Ovary (tissue), 9 donors: ENCODE results near the gene VGLL4. TPM values are rescaled to one million over a fixed set of nuclear protein-coding genes. Genes with fewer than 3 reads are reported as not detected.

Experiments used
- DNase-seq, 5 donors: peaks; one replicate each; pipeline ENCODE4 v3.0.0-alpha.2; 2019 to 2020
- H3K27ac ChIP-seq, 2 donors: fragments of 200-600 bp; one replicate each; pipeline versions ENCODE4 v1.5.1 to v1.8.0; 2019 to 2022
- H3K27me3 ChIP-seq: fragments of 200-600 bp; one replicate; pipeline ENCODE4 v1.8.0; 2022
- H3K36me3 ChIP-seq: fragments of 200-600 bp; sonication (generic); one replicate; pipeline ENCODE4 v1.5.1; 2019
- H3K4me1 ChIP-seq: one replicate; pipeline ENCODE4 v1.8.1; 2013; ENCODE audit warnings: mild to moderate bottlenecking, moderate library complexity; ENCODE audit not compliant: insufficient read depth
- H3K4me3 ChIP-seq: fragments of 200-600 bp; sonication (generic); one replicate; pipeline ENCODE4 v1.5.1; 2017
- H3K9me3 ChIP-seq, 2 donors: fragments of 200-600 bp in 1 of 2; sonication (generic) in 1 of 2; one replicate each; pipeline versions ENCODE4 v1.5.1 to v1.8.1; 2013 to 2019; ENCODE audit warnings: mild to moderate bottlenecking in 1 of 2, moderate library complexity in 1 of 2
- EP300 ChIP-seq: sonication (generic); formaldehyde crosslinking; IDR thresholded peaks from one replicate; pipeline ENCODE4 v1.6.1; 2017; ENCODE audit warnings: antibody characterized with exemption
- POLR2A ChIP-seq: fragments of 450-650 bp; IDR thresholded peaks from one replicate; pipeline ENCODE4 v1.6.1; 2017; ENCODE audit warnings: antibody characterized with exemption, mild to moderate bottlenecking, moderate library complexity
- WGBS, 3 donors: extraction: QIAGEN DNeasy Blood & Tissue Kit in 1 of 3; methylation state at CpG; one replicate each; pipeline versions ENCODE4 v1.1.5 to v1.1.7; 2013 to 2017; 5-methylcytosine and 5-hydroxymethylcytosine counted together
- intact Hi-C, 4 donors: fragments of 100-400 bp; cut with DNase I; formaldehyde crosslinking; loops; one replicate each; pipeline versions ENCODE4 v1.11.0 to v1.15.1; 2022 to 2023
- polyA plus RNA-seq, 2 donors: library from polyadenylated mRNA; stranded (reverse); fragments of 200-250 nt in 1 of 2; fragments of 350-450 nt in 1 of 2; fragmentation: Illumina TruSeq in 1 of 2; extraction: RNeasy Lipid Tissue Mini Kit (QIAGEN cat#74804) in 1 of 2; gene quantifications; one replicate each; pipeline ENCODE4 v1.2.3, GENCODE V29; 2013 to 2014
- total RNA-seq, 7 donors: library from RNA; depleted of rRNA in 2 of 7; stranded (reverse); fragments of >200 nt in 2 of 7; fragmentation: NEBNext Ultra II Directional in 3 of 7; extraction: Animal tissue kit (Norgen Biotek cat#: 25700) in 3 of 7; gene quantifications; one replicate each; pipeline versions ENCODE4 v1.1.0 to v1.2.4, GENCODE V29; 2016 to 2023
- TF ChIP-seq, protein P1 (sequence below), 3 donors: fragments of 450-650 bp in 2 of 3; fragments of 200-600 bp in 1 of 3; IDR thresholded peaks; one replicate each; pipeline versions ENCODE4 v1.5.1 to v1.8.0; 2016 to 2022; ENCODE audit warnings: antibody characterized with exemption in 3 of 3, mild to moderate bottlenecking in 1 of 3
- donor health status: DM: no; HTN: no; CAD: no; lungs with moderate emphysema.
- donor health status: DM: no; HTN: no; CAD: no.
- donor health status: Bipolar disorder and iron deficiency.
- donor health status: DM: yes; HTN: yes; CAD: no.
- donor health status: DM: no; HTN: no; CAD: no.
- donor health status: DM: yes; HTN: yes; CAD: no.

Gene VGLL4
- total and polyA plus RNA-seq, 9 donors = 73.2 to 120 (median 106) TPM

DNA sequence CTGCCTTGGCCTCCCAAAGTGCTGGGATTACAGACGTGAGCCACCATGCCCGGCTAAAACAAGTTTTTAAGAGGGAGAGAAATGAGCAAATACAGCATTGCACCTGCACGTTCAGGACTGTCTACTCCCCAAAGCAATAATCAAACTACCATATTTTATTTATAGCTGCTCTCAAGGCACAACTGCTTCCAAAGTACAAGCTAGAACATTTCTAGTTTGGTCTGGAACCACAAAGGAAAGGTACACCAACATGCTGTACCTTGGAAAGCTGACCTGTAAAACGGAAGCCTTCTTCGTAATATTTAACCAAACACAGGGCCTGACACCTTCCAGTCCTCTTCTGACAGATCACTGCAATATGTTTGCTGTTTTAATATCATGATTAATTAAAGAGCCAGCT lies 14.5 kb upstream of the VGLL4 start:
- DNase-seq = no peak
- TF ChIP-seq, protein P1, sequence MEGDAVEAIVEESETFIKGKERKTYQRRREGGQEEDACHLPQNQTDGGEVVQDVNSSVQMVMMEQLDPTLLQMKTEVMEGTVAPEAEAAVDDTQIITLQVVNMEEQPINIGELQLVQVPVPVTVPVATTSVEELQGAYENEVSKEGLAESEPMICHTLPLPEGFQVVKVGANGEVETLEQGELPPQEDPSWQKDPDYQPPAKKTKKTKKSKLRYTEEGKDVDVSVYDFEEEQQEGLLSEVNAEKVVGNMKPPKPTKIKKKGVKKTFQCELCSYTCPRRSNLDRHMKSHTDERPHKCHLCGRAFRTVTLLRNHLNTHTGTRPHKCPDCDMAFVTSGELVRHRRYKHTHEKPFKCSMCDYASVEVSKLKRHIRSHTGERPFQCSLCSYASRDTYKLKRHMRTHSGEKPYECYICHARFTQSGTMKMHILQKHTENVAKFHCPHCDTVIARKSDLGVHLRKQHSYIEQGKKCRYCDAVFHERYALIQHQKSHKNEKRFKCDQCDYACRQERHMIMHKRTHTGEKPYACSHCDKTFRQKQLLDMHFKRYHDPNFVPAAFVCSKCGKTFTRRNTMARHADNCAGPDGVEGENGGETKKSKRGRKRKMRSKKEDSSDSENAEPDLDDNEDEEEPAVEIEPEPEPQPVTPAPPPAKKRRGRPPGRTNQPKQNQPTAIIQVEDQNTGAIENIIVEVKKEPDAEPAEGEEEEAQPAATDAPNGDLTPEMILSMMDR (IDR thresholded peaks at IDR 0.05) = no peak
- no peak for TF ChIP-seq POLR2A
- no peak for TF ChIP-seq EP300
- Histone ChIP-seq H3K27ac (no peak overlapping the region), H3K9me3 (no peaks in the 10 kb centered on the region), H3K4me3 (no peak overlapping the region), H3K4me1 (peaks cover 2% of the 10 kb centered on the region), H3K27me3 (no peaks in the 10 kb centered on the region), H3K36me3 (no peaks in the 10 kb centered on the region)
- WGBS, 3 donors = 59 to 68% (median 65%) methylated on average over 5 of the region's 5 CpGs
- intact Hi-C loops = loop anchor here in 3 of 4 donors (5.0 to 10.0 kb wide), 3 partner anchors 147 to 281 kb away; no protein-coding TSS in a partner anchor

DNA sequence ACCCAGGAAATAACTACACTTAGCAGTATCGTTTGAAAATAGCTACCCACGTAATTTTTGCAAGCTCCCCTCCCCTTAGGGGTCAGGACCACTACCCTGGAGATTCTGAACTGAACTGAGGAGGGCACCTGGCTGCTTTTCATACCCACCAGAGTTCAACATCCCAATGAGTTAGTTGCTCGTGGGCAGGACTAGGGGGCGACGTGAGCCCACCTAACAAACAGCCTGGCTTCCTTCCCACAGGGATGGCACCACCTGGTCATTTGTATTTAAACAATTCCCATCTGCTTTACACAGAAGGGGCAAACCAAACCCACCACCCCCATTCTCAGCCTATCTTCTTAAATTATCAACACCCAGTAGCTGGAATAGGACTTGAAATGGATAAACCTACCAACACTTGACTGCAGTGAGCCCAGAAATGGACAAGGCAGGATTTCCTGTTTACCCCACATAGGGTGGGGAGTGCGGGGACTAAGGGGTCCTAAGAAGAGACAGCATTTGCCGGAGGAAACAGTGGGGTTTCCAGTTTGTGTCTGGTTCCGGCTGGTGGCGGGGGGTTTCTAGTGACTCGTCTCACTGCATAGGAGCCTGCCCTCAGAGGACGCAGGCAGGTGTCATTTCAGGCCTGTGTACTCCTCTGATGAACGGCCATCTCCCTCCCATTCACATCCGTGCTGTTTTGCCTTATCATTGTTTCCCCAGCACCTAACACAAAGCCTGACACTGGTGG lies 11.6 kb upstream of the VGLL4 start:
- TF ChIP-seq EP300 (no peak), POLR2A (no peak)
- TF ChIP-seq, protein P1 (IDR thresholded peaks at IDR 0.05) = no peak
- Histone ChIP-seq H3K4me3 (no peak overlapping the region), H3K9me3 (no peaks in the 10 kb centered on the region), H3K27me3 (no peaks in the 10 kb centered on the region), H3K36me3 (no peaks in the 10 kb centered on the region), H3K4me1 (no peaks in the 10 kb centered on the region), H3K27ac (no peak overlapping the region)
- intact Hi-C loops = loop anchor here in 3 of 4 donors (5.0 to 10.0 kb wide), 3 partner anchors 149 to 278 kb away; no protein-coding TSS in a partner anchor
- DNase-seq = no peak
- 78 to 80% (median 78%) methylated on average over 13 of the region's 13 CpGs for WGBS, 3 donors

DNA sequence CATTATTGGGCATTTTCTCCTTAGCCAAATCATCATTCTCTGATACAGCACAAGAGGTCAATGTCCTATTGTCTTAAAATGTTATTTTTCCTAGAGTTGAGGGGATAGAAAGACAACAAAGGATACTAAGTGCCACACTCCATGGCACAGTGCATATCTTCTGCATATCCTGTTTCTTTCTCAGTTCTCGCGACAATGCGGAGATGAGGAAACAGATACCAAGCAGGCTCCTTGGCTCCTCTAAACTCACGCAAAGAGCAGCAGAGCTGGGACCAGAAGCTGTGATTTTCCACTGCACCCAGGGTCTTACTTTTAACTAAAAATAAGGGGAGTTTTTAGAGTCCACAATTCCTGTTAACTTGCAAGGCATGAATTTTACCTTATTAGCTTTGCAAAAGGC lies 10.5 kb upstream of the VGLL4 start:
- Histone ChIP-seq H3K4me3 (no peak overlapping the region), H3K27ac (no peak overlapping the region), H3K9me3 (no peaks in the 10 kb centered on the region), H3K4me1 (no peaks in the 10 kb centered on the region), H3K27me3 (no peaks in the 10 kb centered on the region), H3K36me3 (no peaks in the 10 kb centered on the region)
- intact Hi-C loops = loop anchor here in 3 of 4 donors (5.0 to 10.0 kb wide), 4 partner anchors 151 to 277 kb away; no protein-coding TSS in a partner anchor
- TF ChIP-seq POLR2A = no peak
- TF ChIP-seq EP300 = no peak
- TF ChIP-seq, protein P1 (IDR thresholded peaks at IDR 0.05) = no peak
- 89 to 96% (median 94%) methylated on average over 4 of the region's 4 CpGs for WGBS, 3 donors
- no peak for DNase-seq

DNA sequence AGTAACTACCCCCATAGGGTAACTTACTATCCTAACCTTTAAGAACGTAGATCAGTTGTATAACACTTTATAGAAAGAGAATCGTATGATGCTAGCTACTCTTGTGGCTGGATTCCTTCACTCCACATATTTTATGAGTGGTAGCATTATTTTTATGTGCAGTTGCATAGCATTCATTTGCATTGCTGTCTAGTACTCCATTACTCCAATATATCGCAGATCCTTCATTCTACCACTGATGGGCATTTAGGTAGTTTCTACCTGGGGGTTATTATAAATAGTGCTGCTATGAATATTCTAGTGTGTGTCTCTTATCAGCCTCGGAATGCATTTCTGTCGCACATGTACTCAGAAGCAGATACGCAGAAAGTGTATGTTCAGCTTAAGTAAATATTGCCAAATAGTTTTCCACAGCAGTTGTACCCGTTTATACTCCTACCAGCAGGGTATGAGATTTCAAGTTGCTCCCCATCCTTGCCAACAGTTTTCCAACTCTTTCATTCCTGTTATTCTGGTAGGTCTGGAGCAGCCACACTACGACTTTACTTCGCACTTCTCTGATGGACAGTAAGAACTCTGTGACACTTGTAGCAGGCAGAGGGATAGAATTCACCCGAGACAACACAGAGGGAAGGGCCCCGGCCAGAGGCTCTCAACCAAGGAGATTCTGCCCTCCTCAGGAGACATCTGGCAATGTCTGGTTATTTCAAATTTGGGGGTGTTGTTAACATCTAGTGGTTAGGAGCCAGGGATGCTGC lies 9.8 kb upstream of the VGLL4 start:
- Histone ChIP-seq H3K4me3 (no peak overlapping the region), H3K4me1 (no peaks in the 10 kb centered on the region), H3K27me3 (no peaks in the 10 kb centered on the region), H3K27ac (no peak overlapping the region), H3K36me3 (no peaks in the 10 kb centered on the region), H3K9me3 (no peaks in the 10 kb centered on the region)
- WGBS, 3 donors = 83 to 86% (median 85%) methylated on average over 11 of the region's 11 CpGs
- TF ChIP-seq POLR2A = no peak
- TF ChIP-seq, protein P1 (IDR thresholded peaks at IDR 0.05) = no peak
- TF ChIP-seq EP300 = no peak
- intact Hi-C loops = loop anchor here in 3 of 4 donors (5.0 to 10.0 kb wide), 4 partner anchors 151 to 276 kb away; no protein-coding TSS in a partner anchor
- no peak for DNase-seq
